T follicular helper cell (primary cell): ENCODE measurements around the gene VMAC.

Source experiments
- DNase-seq: peaks from one replicate; pipeline ENCODE4 v3.0.0-alpha.2; 2020; ENCODE audit warnings: low read depth

Gene VMAC

DNA sequence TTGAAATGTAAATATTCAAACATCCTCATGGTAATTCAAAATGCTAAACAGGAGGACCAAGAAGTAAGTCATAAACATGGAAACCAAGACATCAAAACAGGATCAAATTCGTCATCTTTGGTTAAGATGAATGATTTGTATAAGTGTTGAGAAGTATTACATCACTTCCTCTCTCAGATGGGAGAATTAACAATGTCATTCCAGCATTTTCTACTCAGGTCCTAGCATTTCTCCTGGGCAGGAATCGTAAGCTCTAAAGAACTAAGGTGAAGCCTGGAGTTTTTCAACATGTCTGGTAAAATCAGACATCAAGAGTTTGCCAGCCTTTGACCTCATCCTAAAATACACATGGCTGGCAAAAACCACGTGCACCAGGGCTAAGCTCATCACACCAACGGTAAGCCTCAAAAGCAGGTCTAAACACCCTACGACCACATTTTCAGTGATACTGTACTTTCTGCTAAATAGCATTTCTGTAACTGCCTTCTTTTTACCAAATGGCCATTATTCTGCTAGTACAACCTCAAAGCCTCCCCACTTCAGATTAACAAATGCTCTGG lies 48.4 kb downstream of the VMAC start:
- DNase-seq = no peak

DNA sequence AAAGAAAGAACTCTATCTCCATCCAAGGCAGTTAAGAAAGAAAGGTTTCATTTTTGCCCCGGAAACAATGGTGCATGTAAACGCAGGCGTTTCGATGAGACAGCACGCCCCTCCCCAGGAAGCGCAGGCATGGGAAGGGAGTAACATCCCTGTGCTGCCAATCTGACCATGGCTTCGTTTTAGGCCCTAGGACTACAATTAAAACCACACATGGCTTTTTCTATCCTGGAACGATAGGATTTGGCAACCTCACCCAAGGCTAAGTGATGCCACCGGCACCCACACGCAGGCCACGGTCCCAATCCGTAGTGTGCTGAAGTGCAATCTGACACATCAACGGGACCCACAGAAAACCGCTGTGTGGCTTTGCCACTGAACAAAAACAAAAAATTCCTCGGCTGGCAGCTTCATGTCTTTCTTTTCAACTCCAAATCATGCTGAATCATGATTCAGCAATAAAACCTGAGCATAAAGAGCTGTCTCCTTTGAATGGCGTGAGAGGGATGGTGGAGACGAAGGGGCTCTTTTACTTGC lies 49.1 kb downstream of the VMAC start:
- DNase-seq = no peak

- DNase-seq = no peak
Measured at GRCh38 chr19:5954293-5954692, 49.6 kb downstream of the VMAC start.

DNA sequence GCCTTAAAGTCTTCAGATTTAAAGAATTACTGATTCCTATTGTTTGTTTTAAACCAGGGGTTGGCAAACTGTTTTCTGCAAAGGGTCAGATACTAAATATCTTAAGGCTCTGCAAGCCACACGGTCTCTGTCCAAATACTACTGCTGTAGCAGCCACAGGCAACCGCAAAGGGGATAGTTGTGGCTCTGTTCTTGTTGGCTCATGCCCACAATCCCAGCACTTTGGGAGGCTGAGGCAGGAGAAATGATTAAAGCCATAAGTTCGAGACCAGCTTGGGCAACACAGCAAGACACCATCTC lies 50.9 kb downstream of the VMAC start:
- no peak for DNase-seq

DNA sequence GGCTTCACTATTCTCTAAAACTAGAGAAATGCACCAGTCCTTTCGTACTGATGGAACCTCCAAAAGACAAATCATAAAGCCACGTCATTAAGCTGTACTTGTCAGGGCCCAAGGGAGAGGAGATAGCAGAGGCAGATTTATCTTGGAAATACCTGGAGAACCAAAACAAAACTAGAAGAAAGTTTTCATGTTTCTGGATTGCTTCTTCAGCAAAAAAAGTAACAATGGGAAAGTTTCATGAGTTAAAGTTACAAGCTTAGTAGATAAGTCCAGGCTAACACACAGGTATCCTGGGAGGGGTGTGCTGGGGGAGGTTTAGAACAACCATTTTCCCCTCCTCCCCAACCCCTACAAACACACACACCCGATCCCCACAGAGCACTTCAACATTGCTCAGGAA lies 51.7 kb downstream of the VMAC start:
- no peak for DNase-seq

- no peak for DNase-seq
Measured at GRCh38 chr19:5956728-5957127, 52.1 kb downstream of the VMAC start.

DNA sequence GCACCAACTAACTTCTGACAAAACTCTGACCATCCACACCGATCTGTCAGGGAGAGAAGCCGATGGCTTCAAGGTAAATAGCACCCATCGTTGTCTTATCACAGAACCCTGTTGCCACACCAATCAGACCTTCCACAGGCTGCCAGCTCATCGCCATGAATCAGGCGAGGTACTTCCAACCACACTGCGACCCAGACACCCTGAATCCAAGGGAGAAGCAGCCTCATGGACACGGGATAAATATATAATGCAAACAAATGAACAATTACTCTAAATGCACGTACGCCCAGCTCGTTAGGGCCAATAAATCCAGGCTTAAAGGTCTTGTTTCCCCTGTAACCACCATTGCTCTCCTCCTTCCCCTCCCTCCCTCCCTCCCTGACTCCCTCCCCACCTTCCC lies 52.5 kb downstream of the VMAC start:
- no peak for DNase-seq

GRCh38 chr19:5958074-5958850 lies 53.6 kb downstream of the VMAC start:
- DNase-seq = no peak

GRCh38 chr19:5958851-5959122 lies 54.1 kb downstream of the VMAC start:
- DNase-seq = no peak

DNA sequence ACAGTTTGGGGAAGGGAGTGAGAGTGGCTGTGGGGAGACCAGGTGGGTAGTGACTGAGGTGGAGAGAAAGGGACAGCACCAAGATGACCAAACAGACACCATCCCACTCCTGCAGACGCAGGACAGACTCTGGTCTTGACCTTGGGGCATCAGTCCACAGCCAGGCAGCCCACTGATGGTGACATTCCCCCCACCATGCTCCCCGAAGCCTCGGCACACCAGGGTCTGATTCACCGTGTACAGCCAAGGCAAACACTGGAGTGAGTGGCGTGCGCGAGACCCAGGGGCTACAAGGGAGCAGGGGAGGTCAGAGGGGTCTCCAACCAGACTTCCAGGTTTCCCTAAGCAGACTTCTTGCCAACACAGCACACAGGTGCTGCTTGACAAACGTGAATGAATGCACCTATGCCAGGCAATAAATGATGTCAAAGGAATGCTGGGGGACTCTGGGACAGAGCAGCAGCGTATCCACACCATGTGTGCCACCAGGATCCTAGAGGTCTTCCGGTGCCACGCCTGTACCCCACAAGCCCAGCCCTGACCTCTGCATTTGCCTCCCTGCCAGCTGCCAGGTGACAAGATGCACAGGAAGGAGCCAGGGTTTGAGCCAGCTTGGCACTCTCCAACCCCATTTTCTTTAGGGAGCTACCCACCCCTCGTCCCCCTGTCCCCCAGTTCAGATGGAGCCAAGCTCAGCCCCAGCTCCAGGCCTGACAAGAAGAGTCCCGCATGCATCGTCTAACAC lies 54.8 kb downstream of the VMAC start:
- no peak for DNase-seq
